Measurements from ENCODE around the gene CSRNP2.

The CSRNP2 gene

GRCh38 chr12:51027342-51027835 is 56.0 kb downstream of the CSRNP2 start:
- TF ChIP-seq CTCF (conservative IDR thresholded peaks at IDR 0.05; ENCODE audit: low read depth) = no peak
- ChIA-PET CTCF (interaction anchor here (0.6 to 1.8 kb wide), 7 partner anchors 8 to 405 kb away, joined by 3 to 8 read pairs (median 3); no protein-coding TSS in a partner anchor), POLR2A (ENCODE audit: low non-redundant PET) (no interaction called here)
- DNase-seq (ENCODE audit: low spot score) = no peak
- H3K27ac ChIP-seq = peak overlapping the region; percentile 88; the same call in 1 of the 2 replicates

- CTCF ChIA-PET = interaction anchor here (0.8 kb wide), 1 partner anchor 102 kb away, joined by 3 read pairs; no protein-coding TSS in a partner anchor
- H3K27ac ChIP-seq = peak within 1 kb of the TSS; percentile 88
- peak; percentile 98 for DNase-seq (ENCODE audit: low spot score)
- no peak for TF ChIP-seq CTCF (conservative IDR thresholded peaks at IDR 0.05; ENCODE audit: low read depth)
- POLR2A ChIA-PET (ENCODE audit: low non-redundant PET) = interaction anchor here (0.7 kb wide), 1 partner anchor 262 kb away, joined by 5 read pairs; the partner anchor contains the start of gene ATF1
These were observed 57.4 kb downstream of the CSRNP2 start, which contains the start of gene SLC11A2 for GRCh38 chr12:51025836-51026638. Gene SLC11A2 (minus strand): TSS chr12:51026384. CDS start chr12:51010728, 15,656 bp downstream.

GRCh38 chr12:51025338-51025835 is 58.0 kb downstream of the CSRNP2 start:
- ChIA-PET CTCF (no interaction called here), POLR2A (ENCODE audit: low non-redundant PET) (no interaction called here)
- H3K27ac ChIP-seq = peak overlapping the region; percentile 88
- no peak for DNase-seq (ENCODE audit: low spot score)
- no peak for TF ChIP-seq CTCF (conservative IDR thresholded peaks at IDR 0.05; ENCODE audit: low read depth)

- ChIA-PET CTCF (interaction anchor here (1.0 kb wide), 1 partner anchor 25 kb away, joined by 3 read pairs; no protein-coding TSS in a partner anchor), POLR2A (ENCODE audit: low non-redundant PET) (no interaction called here)
- no peak for TF ChIP-seq CTCF (conservative IDR thresholded peaks at IDR 0.05; ENCODE audit: low read depth)
- peak overlapping the region; percentile 94 for H3K27ac ChIP-seq
- no peak for DNase-seq (ENCODE audit: low spot score)
These were observed 59.6 kb downstream of the CSRNP2 start for GRCh38 chr12:51023625-51024382.

- no peak for DNase-seq (ENCODE audit: low spot score)
- TF ChIP-seq CTCF (conservative IDR thresholded peaks at IDR 0.05; ENCODE audit: low read depth) = no peak
- CTCF ChIA-PET = interaction anchor here (0.6 kb wide), 1 partner anchor 29 kb away, joined by 3 read pairs; no protein-coding TSS in a partner anchor
- H3K27ac ChIP-seq = no peak overlapping the region
- POLR2A ChIA-PET (ENCODE audit: low non-redundant PET) = no interaction called here
These were observed 61.7 kb downstream of the CSRNP2 start for GRCh38 chr12:51021694-51022093.
